ENCODE results near the gene ITSN2.

DNA sequence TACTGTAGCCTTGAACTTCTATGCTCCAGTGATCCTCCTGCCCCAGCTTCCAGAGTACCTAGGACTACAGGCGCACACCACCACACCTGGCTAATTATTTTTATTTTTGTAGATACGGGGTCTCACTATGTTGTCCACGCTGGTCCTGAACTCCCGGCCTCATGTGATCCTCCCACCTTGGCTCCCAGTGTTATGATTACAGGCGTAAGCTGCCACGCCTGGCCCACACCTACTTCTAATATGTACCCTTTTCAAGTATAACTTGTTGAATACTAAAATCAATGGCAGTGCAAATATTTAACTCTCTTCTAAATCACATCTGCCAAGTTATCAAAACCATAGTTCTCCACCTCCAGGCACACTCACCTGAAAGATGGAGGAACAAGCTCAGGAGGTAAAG lies 58.7 kb downstream of the ITSN2 start:
- no peak for TF ChIP-seq CTCF (IDR thresholded peaks at IDR 0.05)
- TF ChIP-seq POLR2A (IDR thresholded peaks at IDR 0.05), result no peak

Measured in right lobe of liver (tissue), 4 donors.